Brain microvascular endothelial cell (primary cell): Measurements from ENCODE around the gene LUC7L.
A peak's percentile ranks its signal among the peaks of the same experiment; 100 is the strongest.
"Not testable (repeated sequence)": the region's sequence is repeated elsewhere in the genome, so short reads cannot be mapped to it uniquely, and the experiment has no call there.

Experiments used
- DNase-seq: peaks from one replicate; pipeline ENCODE4 v3.0.0-alpha.2; 2020
- H3K27ac ChIP-seq: fragments of 250-450 bp; sonication (Bioruptor Pico); 2 replicates; pipeline ENCODE4 v1.5.1; 2020; ENCODE audit warnings: mild to moderate bottlenecking, moderate library complexity
- H3K27me3 ChIP-seq: fragments of 250-450 bp; sonication (Bioruptor Pico); replicated peaks from 2 replicates; pipeline ENCODE4 v1.5.1; 2020; ENCODE audit warnings: mild to moderate bottlenecking
- H3K36me3 ChIP-seq: fragments of 250-450 bp; sonication (Bioruptor Pico); replicated peaks from 2 replicates; pipeline ENCODE4 v1.5.1; 2020; ENCODE audit warnings: mild to moderate bottlenecking
- H3K4me3 ChIP-seq: 2 replicates; pipeline ENCODE4 v1.5.1; 2011; ENCODE audit warnings: low read depth, mild to moderate bottlenecking, control low read depth, low read length, moderate library complexity
- CTCF ChIP-seq: IDR thresholded peaks from 2 replicates; pipeline ENCODE4 v1.5.1; 2011; ENCODE audit warnings: low read depth, mild to moderate bottlenecking, moderate library complexity, low read length, control low read depth, inconsistent platforms; ENCODE audit errors: missing control alignments
- in situ Hi-C: cut with HindIII; loops from 2 replicates; pipeline ENCODE4 v1.10.0; 2017; ENCODE audit warnings: low sequenced_read_pairs, low pct_ligation_motif_present

Gene LUC7L

GRCh38 chr16:160691-161190 is 68.5 kb downstream of the LUC7L start:
- no peaks in the 10 kb centered on the region for H3K36me3 ChIP-seq
- no peak overlapping the region for H3K27ac ChIP-seq
- no peak overlapping the region for H3K4me3 ChIP-seq
- in situ Hi-C loops: no loop called here
- no peak for TF ChIP-seq CTCF
- peaks cover 8% of the 10 kb centered on the region for H3K27me3 ChIP-seq
- no peak for DNase-seq

GRCh38 chr16:160242-160641 is 69.0 kb downstream of the LUC7L start:
- H3K27me3 ChIP-seq, in situ Hi-C loops, H3K27ac ChIP-seq, DNase-seq, H3K36me3 ChIP-seq, H3K4me3 ChIP-seq: not testable (repeated sequence)

GRCh38 chr16:159136-159849 is 70.0 kb downstream of the LUC7L start:
- no peak for TF ChIP-seq CTCF
- DNase-seq: no peak
- no peaks in the 10 kb centered on the region for H3K27me3 ChIP-seq
- H3K4me3 ChIP-seq: no peak overlapping the region
- H3K36me3 ChIP-seq: no peaks in the 10 kb centered on the region
- in situ Hi-C loops: no loop called here
- H3K27ac ChIP-seq: no peak overlapping the region

GRCh38 chr16:155031-155398 is 74.2 kb downstream of the LUC7L start:
- Histone ChIP-seq H3K4me3 (no peak overlapping the region), H3K36me3 (no peaks in the 10 kb centered on the region), H3K27ac (no peak overlapping the region), H3K27me3 (no peaks in the 10 kb centered on the region)
- no peak for TF ChIP-seq CTCF
- in situ Hi-C loops: no loop called here
- DNase-seq: no peak

- peak; percentile 12 for DNase-seq
- no peak overlapping the region for H3K27ac ChIP-seq
- in situ Hi-C loops: no loop called here
- H3K4me3 ChIP-seq: peak overlapping the region; percentile 53
- TF ChIP-seq CTCF: no peak
- no peaks in the 10 kb centered on the region for H3K36me3 ChIP-seq
- no peaks in the 10 kb centered on the region for H3K27me3 ChIP-seq
Observed at GRCh38 chr16:154217-155030, 74.8 kb downstream of the LUC7L start.

GRCh38 chr16:153550-154216 is 75.6 kb downstream of the LUC7L start:
- DNase-seq, H3K27ac ChIP-seq, H3K4me3 ChIP-seq, H3K36me3 ChIP-seq, in situ Hi-C loops, H3K27me3 ChIP-seq: not testable (repeated sequence)

- H3K4me3 ChIP-seq, H3K36me3 ChIP-seq, H3K27me3 ChIP-seq, in situ Hi-C loops, DNase-seq, H3K27ac ChIP-seq: not testable (repeated sequence)
Observed at GRCh38 chr16:153129-153521, 76.1 kb downstream of the LUC7L start.
